ENCODE results near the gene PROM1. TPM values are rescaled to one million over a fixed set of nuclear protein-coding genes. Genes with fewer than 3 reads are reported as not detected.

PROM1 gene
- total and polyA plus RNA-seq, 11 donors = 1.5 to 30.5 (median 6.0) TPM

DNA sequence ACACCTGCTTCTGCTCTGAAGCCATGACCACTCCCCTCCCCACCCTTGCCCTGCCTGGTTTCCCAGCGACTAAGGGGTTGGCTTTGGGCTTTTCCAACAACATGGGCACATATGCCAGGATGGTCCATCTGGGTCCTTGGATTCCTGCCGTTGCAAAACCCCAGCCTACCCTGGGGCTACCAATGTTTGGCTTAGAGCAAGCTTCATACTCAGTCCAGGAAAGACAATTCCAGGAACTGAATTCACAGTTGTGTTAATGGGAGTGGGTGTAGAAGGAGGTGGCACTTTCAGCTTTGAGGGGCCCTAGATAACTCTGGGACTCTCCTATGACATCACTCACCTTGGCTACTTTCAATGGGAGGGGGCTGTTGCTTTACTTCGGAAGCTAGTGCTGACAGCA, 154.3 kb downstream of the PROM1 start:
- TF ChIP-seq, protein P1, sequence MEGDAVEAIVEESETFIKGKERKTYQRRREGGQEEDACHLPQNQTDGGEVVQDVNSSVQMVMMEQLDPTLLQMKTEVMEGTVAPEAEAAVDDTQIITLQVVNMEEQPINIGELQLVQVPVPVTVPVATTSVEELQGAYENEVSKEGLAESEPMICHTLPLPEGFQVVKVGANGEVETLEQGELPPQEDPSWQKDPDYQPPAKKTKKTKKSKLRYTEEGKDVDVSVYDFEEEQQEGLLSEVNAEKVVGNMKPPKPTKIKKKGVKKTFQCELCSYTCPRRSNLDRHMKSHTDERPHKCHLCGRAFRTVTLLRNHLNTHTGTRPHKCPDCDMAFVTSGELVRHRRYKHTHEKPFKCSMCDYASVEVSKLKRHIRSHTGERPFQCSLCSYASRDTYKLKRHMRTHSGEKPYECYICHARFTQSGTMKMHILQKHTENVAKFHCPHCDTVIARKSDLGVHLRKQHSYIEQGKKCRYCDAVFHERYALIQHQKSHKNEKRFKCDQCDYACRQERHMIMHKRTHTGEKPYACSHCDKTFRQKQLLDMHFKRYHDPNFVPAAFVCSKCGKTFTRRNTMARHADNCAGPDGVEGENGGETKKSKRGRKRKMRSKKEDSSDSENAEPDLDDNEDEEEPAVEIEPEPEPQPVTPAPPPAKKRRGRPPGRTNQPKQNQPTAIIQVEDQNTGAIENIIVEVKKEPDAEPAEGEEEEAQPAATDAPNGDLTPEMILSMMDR (IDR thresholded peaks at IDR 0.05) = no peak
- TF ChIP-seq POLR2A (IDR thresholded peaks at IDR 0.05) = no peak
- Histone ChIP-seq H3K4me3 (no peak overlapping the region), H3K27me3 (peaks cover 0 to 19% (median 0%) of the 10 kb centered on the region in 9 donors), H3K36me3 (no peaks in the 10 kb centered on the region), H3K27ac (no peak overlapping the region), H3K4me1 (no peaks in the 10 kb centered on the region), H3K9me3 (no peaks in the 10 kb centered on the region)
- WGBS, 4 donors = 59 to 69% (median 62%) methylated on average over 3 of the region's 3 CpGs
- no peak for ATAC-seq
- intact Hi-C loops (cut with DNase I) = no loop called here
- DNase-seq = no peak

GRCh38 chr4:15928883-15929282, 154.9 kb downstream of the PROM1 start:
- Histone ChIP-seq H3K27ac (no peak overlapping the region), H3K4me3 (no peak overlapping the region), H3K9me3 (no peaks in the 10 kb centered on the region), H3K36me3 (no peaks in the 10 kb centered on the region), H3K27me3 (peaks cover 0 to 19% (median 0%) of the 10 kb centered on the region in 9 donors), H3K4me1 (no peaks in the 10 kb centered on the region)
- TF ChIP-seq POLR2A (IDR thresholded peaks at IDR 0.05) = no peak
- TF ChIP-seq, protein P1 (IDR thresholded peaks at IDR 0.05) = no peak
- intact Hi-C loops (cut with DNase I) = no loop called here
- no peak for ATAC-seq
- 47 to 61% (median 54%) methylated on average over 5 of the region's 5 CpGs for WGBS, 4 donors
- no peak for DNase-seq

DNA sequence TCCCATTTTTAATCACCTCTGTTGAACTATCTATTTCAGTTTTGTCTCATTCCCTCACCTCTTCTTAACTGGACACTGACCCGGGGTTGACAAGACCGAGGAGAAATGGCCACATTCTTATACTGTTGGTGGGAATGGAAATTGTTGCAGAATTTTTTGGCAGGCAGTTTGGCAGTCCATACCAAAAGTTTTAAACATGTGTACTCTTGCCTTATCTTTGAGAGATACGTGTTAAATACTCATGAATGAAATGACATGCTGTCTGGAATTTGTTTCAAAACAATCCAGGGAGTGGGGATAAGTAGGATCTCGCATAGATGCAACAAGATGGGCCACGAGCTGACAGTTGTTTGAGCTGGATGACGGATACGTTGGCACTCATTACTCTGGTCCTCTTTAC, 157.3 kb downstream of the PROM1 start:
- H3K9me3 ChIP-seq = no peaks in the 10 kb centered on the region
- H3K36me3 ChIP-seq = no peaks in the 10 kb centered on the region
- ATAC-seq = no peak
- H3K27me3 ChIP-seq = peaks cover 0 to 19% (median 0%) of the 10 kb centered on the region in 9 donors
- WGBS, 4 donors = 56 to 64% (median 61%) methylated on average over 7 of the region's 7 CpGs
- H3K27ac ChIP-seq = no peak overlapping the region
- no peak overlapping the region for H3K4me3 ChIP-seq
- intact Hi-C loops (cut with DNase I) = no loop called here
- no peak for TF ChIP-seq POLR2A (IDR thresholded peaks at IDR 0.05)
- TF ChIP-seq, protein P1 (IDR thresholded peaks at IDR 0.05) = no peak
- H3K4me1 ChIP-seq = no peaks in the 10 kb centered on the region
- DNase-seq = no peak

DNA sequence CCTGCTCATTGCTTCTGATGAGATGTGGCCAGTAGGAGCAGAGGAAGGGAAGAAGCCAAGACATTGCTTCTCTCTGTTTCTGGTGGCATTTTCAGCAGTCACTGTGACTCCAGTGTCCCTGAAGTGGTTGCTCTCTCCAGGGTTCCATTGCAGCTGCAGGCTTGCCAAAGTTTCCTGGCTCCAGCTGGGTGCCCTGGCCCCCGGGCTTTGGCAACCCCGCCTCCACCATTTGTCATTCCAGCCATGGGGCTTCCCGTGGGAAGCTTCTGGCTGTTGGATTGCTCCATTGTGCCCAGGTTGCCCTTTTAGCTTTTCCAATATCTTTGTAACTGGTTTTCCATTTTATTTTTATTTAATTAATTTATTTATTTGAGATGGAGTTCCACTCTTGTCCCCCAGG, 158.0 kb downstream of the PROM1 start:
- no peak overlapping the region for H3K4me3 ChIP-seq
- TF ChIP-seq, protein P1 (IDR thresholded peaks at IDR 0.05) = no peak
- no peak for TF ChIP-seq POLR2A (IDR thresholded peaks at IDR 0.05)
- H3K27me3 ChIP-seq = peaks cover 0 to 19% (median 0%) of the 10 kb centered on the region in 9 donors
- 57 to 72% (median 68%) methylated on average over 3 of the region's 3 CpGs for WGBS, 4 donors
- intact Hi-C loops (cut with DNase I) = no loop called here
- DNase-seq = no peak
- no peak overlapping the region for H3K27ac ChIP-seq
- no peaks in the 10 kb centered on the region for H3K4me1 ChIP-seq
- ATAC-seq = no peak
- no peaks in the 10 kb centered on the region for H3K9me3 ChIP-seq
- H3K36me3 ChIP-seq = no peaks in the 10 kb centered on the region

All from heart left ventricle (tissue), 16 donors.